Prostate gland (tissue), 2 donors: ENCODE data around the gene FBXL4. TPM values are rescaled to one million over a fixed set of nuclear protein-coding genes. Genes with fewer than 3 reads are reported as not detected.
"Not testable (repeated sequence)": the region's sequence is repeated elsewhere in the genome, so short reads cannot be mapped to it uniquely, and the experiment has no call there.

ENCODE experiments used
- DNase-seq: peaks from one replicate; pipeline ENCODE4 v3.0.0-alpha.2; 2019; ENCODE audit warnings: low spot score
- H3K27ac ChIP-seq, 2 donors: fragments of 200-600 bp; sonication (generic); 2 replicates each; pipeline ENCODE4 v1.5.1; 2017 to 2019
- H3K27me3 ChIP-seq: fragments of 200-600 bp; sonication (generic); replicated peaks from 2 replicates; pipeline ENCODE4 v1.5.1; 2019; ENCODE audit not compliant: insufficient read depth
- H3K36me3 ChIP-seq, 2 donors: fragments of 200-600 bp; sonication (generic); 1 replicate in 1 of 2; 2 replicates in 1 of 2; pipeline versions ENCODE4 v1.5.1 to v1.8.1; 2017 to 2019
- H3K4me1 ChIP-seq: fragments of 200-600 bp; sonication (generic); replicated peaks from 2 replicates; pipeline ENCODE4 v1.5.1; 2019
- H3K4me3 ChIP-seq, 2 donors: fragments of 200-600 bp; sonication (generic); 2 replicates each; pipeline ENCODE4 v1.5.1; 2017 to 2019
- H3K9me3 ChIP-seq: fragments of 200-600 bp; sonication (generic); 2 replicates; pipeline ENCODE4 v1.5.1; 2017
- POLR2A ChIP-seq: fragments of 450-650 bp; IDR thresholded peaks from one replicate; pipeline ENCODE4 v1.6.1; 2016; ENCODE audit warnings: antibody characterized with exemption, mild to moderate bottlenecking
- POLR2AphosphoS5 ChIP-seq: sonication (generic); formaldehyde crosslinking; IDR thresholded peaks from one replicate; pipeline ENCODE4 v1.6.1; 2017; ENCODE audit warnings: antibody characterized with exemption
- WGBS: methylation state at CpG from one replicate; pipeline ENCODE4 v1.1.5; 2018; 5-methylcytosine and 5-hydroxymethylcytosine counted together
- intact Hi-C: fragments of 100-400 bp; cut with DNase I; formaldehyde crosslinking; loops from one replicate; pipeline ENCODE4 v1.14.2; 2022
- total RNA-seq, 2 donors: library from RNA; depleted of rRNA; stranded (reverse); fragments of >200 nt; gene quantifications; one replicate each; pipeline ENCODE4 v1.1.0, GENCODE V29; 2016
- TF ChIP-seq, protein P1 (sequence below), 4 experiments: fragments of 200-600 bp in 2 of 4; fragments of 450-650 bp in 2 of 4; sonication (generic) in 2 of 4; IDR thresholded peaks; 1 replicate in 3 of 4; 2 replicates in 1 of 4; pipeline ENCODE4 v1.5.1; 2016 to 2019; ENCODE audit warnings: antibody characterized with exemption in 4 of 4, mild to moderate bottlenecking in 2 of 4, moderate library complexity in 2 of 4

FBXL4 gene
- total RNA-seq, 2 donors from 2014 or later = 21.6 to 27.1 TPM

DNA sequence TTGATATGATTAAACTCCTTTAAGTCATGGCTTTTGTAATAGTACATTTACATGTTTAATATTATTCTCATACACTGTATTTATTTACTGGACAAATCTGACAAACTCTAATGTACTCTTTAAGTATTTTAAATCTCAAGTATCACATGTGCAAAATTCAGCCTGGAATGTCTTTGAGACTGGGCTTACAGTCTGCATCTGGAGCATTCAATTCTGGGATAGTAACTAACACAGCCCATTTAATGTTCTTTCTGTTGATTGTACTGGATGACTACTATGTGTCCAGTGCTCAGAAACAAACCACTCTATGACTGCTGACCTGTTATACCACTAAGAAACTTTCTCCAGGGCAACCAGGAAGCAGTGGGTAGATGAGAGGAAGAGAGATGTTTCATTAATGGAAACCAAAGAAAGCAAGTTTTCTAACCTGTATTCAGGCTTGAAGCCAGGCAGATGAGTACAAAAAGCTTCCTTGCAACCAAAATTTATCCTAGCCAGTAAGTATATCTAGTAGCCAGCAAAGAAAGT is 26.8 kb downstream of the FBXL4 start:
- H3K27me3 ChIP-seq = no peaks in the 10 kb centered on the region
- H3K27ac ChIP-seq = no peak overlapping the region
- intact Hi-C loops = no loop called here
- H3K4me1 ChIP-seq = no peaks in the 10 kb centered on the region
- no peaks in the 10 kb centered on the region for H3K9me3 ChIP-seq
- TF ChIP-seq, protein P1, sequence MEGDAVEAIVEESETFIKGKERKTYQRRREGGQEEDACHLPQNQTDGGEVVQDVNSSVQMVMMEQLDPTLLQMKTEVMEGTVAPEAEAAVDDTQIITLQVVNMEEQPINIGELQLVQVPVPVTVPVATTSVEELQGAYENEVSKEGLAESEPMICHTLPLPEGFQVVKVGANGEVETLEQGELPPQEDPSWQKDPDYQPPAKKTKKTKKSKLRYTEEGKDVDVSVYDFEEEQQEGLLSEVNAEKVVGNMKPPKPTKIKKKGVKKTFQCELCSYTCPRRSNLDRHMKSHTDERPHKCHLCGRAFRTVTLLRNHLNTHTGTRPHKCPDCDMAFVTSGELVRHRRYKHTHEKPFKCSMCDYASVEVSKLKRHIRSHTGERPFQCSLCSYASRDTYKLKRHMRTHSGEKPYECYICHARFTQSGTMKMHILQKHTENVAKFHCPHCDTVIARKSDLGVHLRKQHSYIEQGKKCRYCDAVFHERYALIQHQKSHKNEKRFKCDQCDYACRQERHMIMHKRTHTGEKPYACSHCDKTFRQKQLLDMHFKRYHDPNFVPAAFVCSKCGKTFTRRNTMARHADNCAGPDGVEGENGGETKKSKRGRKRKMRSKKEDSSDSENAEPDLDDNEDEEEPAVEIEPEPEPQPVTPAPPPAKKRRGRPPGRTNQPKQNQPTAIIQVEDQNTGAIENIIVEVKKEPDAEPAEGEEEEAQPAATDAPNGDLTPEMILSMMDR (IDR thresholded peaks at IDR 0.05) = no peak
- TF ChIP-seq POLR2AphosphoS5 = no peak
- TF ChIP-seq POLR2A = no peak
- no peak for DNase-seq
- H3K4me3 ChIP-seq = no peak overlapping the region
- no peaks in the 10 kb centered on the region for H3K36me3 ChIP-seq

- H3K27ac ChIP-seq, H3K4me3 ChIP-seq, intact Hi-C loops, DNase-seq, H3K4me1 ChIP-seq, H3K27me3 ChIP-seq, H3K36me3 ChIP-seq, H3K9me3 ChIP-seq: not testable (repeated sequence)
- WGBS = 95% methylated on average over 10 of the region's 13 CpGs
Observed at GRCh38 chr6:98910946-98911345, 36.8 kb downstream of the FBXL4 start.

- Histone ChIP-seq H3K27me3 (no peaks in the 10 kb centered on the region), H3K36me3 (no peaks in the 10 kb centered on the region), H3K4me3 (no peak overlapping the region), H3K4me1 (no peaks in the 10 kb centered on the region), H3K9me3 (no peaks in the 10 kb centered on the region), H3K27ac (no peak overlapping the region)
- intact Hi-C loops = no loop called here
- WGBS = 100% methylated on average over 1 of the region's 1 CpG
- TF ChIP-seq, protein P1 (IDR thresholded peaks at IDR 0.05) = no peak
- no peak for TF ChIP-seq POLR2AphosphoS5
- no peak for TF ChIP-seq POLR2A
- no peak for DNase-seq
Observed at GRCh38 chr6:98909236-98909635, 38.5 kb downstream of the FBXL4 start.

- H3K4me3 ChIP-seq, DNase-seq, intact Hi-C loops, H3K36me3 ChIP-seq, H3K9me3 ChIP-seq, H3K27me3 ChIP-seq, H3K27ac ChIP-seq, H3K4me1 ChIP-seq: not testable (repeated sequence)
- WGBS = 89% methylated on average over 1 of the region's 1 CpG
Observed at GRCh38 chr6:98906342-98906741, 41.4 kb downstream of the FBXL4 start.

GRCh38 chr6:98905759-98906158 is 42.0 kb downstream of the FBXL4 start:
- H3K9me3 ChIP-seq = no peaks in the 10 kb centered on the region
- H3K4me3 ChIP-seq = no peak overlapping the region
- H3K27ac ChIP-seq = no peak overlapping the region
- intact Hi-C loops = no loop called here
- DNase-seq = no peak
- 92% methylated on average over 4 of the region's 4 CpGs for WGBS
- no peaks in the 10 kb centered on the region for H3K27me3 ChIP-seq
- no peaks in the 10 kb centered on the region for H3K36me3 ChIP-seq
- no peaks in the 10 kb centered on the region for H3K4me1 ChIP-seq
- no peak for TF ChIP-seq POLR2AphosphoS5
- TF ChIP-seq POLR2A = no peak
- TF ChIP-seq, protein P1 (IDR thresholded peaks at IDR 0.05) = no peak

GRCh38 chr6:98904096-98904495 is 43.6 kb downstream of the FBXL4 start:
- no peak for TF ChIP-seq POLR2AphosphoS5
- TF ChIP-seq, protein P1 (IDR thresholded peaks at IDR 0.05) = no peak
- TF ChIP-seq POLR2A = no peak
- intact Hi-C loops = no loop called here

More at GRCh38 chr6:98904096-98904495, 43.6 kb downstream of the FBXL4 start:
- DNase-seq = no peak
- H3K4me1 ChIP-seq = no peaks in the 10 kb centered on the region
- H3K27me3 ChIP-seq = no peaks in the 10 kb centered on the region
- H3K27ac ChIP-seq = no peak overlapping the region
- H3K36me3 ChIP-seq = no peaks in the 10 kb centered on the region
- no peaks in the 10 kb centered on the region for H3K9me3 ChIP-seq
- no peak overlapping the region for H3K4me3 ChIP-seq
